HL-60/S4 (cell line): Measurements from ENCODE around the gene MAGEC2.

Experiments
- in situ Hi-C: fragments of 300-500 bp; cut with MboI; formaldehyde crosslinking; loops from 2 replicates; pipeline ENCODE4 v1.14.3; 2022; ENCODE audit warnings: low sequenced_read_pairs

MAGEC2 gene

GRCh38 chrX:142204522-142205433 is at the start of gene MAGEC2:
TSS of gene MAGEC2 (minus strand) at chrX:142205290. CDS start at chrX:142203987, 1,303 bp downstream.
- in situ Hi-C loops, result no loop called here

GRCh38 chrX:142251680-142252079 is 46.6 kb upstream of the MAGEC2 start:
- in situ Hi-C loops, result no loop called here

GRCh38 chrX:142251202-142251601 is 46.1 kb upstream of the MAGEC2 start:
- in situ Hi-C loops, result no loop called here

- in situ Hi-C loops, result no loop called here
Observed at GRCh38 chrX:142250502-142250901, 45.4 kb upstream of the MAGEC2 start.

- in situ Hi-C loops, result no loop called here
Observed at GRCh38 chrX:142249721-142250120, 44.6 kb upstream of the MAGEC2 start.

GRCh38 chrX:142244568-142244967 is 39.5 kb upstream of the MAGEC2 start:
- in situ Hi-C loops, result no loop called here

- in situ Hi-C loops, result no loop called here
Observed at GRCh38 chrX:142238536-142238935, 33.4 kb upstream of the MAGEC2 start.

- in situ Hi-C loops, result no loop called here
Observed at GRCh38 chrX:142233400-142233799, 28.3 kb upstream of the MAGEC2 start.

GRCh38 chrX:142214081-142214480 is 9.0 kb upstream of the MAGEC2 start:
- in situ Hi-C loops, result no loop called here

GRCh38 chrX:142201113-142201512 is 4.0 kb downstream of the MAGEC2 start:
- in situ Hi-C loops, result no loop called here

- in situ Hi-C loops, result no loop called here
Observed at GRCh38 chrX:142186103-142186502, 19.0 kb downstream of the MAGEC2 start.

GRCh38 chrX:142184756-142185602 is 20.1 kb downstream of the MAGEC2 start:
- in situ Hi-C loops, result no loop called here

- in situ Hi-C loops, result no loop called here
Observed at GRCh38 chrX:142156567-142156966, 48.5 kb downstream of the MAGEC2 start.
